Caco-2 (cell line): ENCODE measurements around the gene CLDN7. TPM values are rescaled to one million over a fixed set of nuclear protein-coding genes. Genes with fewer than 3 reads are reported as not detected.

Experiments used
- Bru-seq: library from RNA; stranded (reverse); fragments of 400-500 nt; gene quantifications from one replicate; lab custom pipeline; 2021; lab: Mats Ljungman, UMichigan
- BruChase-seq, 2 experiments: library from RNA; stranded (reverse); fragments of 400-500 nt; gene quantifications; one replicate each; lab custom pipeline; 2021; lab: Mats Ljungman, UMichigan
- BruUV-seq: library from RNA; stranded (reverse); fragments of 400-500 nt; replicated peaks from 2 replicates; lab custom pipeline; 2021; lab: Mats Ljungman, UMichigan
- CTCF ChIA-PET: fragments of 300-600 bp; sonication (Branson Sonifier 250); formaldehyde crosslinking; loops from one replicate; lab custom pipeline; 2022; ENCODE audit warnings: antibody characterized with exemption; lab: Charles Lee
- POLR2A ChIA-PET: fragments of 300-600 bp; sonication (Branson Sonifier 250); formaldehyde crosslinking; loops from one replicate; lab custom pipeline; 2022; ENCODE audit warnings: antibody characterized with exemption; lab: Charles Lee
- DNase-seq, 2 experiments: peaks; one replicate each; pipeline versions ENCODE4 v3.0.0 to v3.0.0-alpha.2; 2020 to 2022
- H3K27me3 ChIP-seq: replicated peaks from 2 replicates; pipeline ENCODE4 v1.6.0; 2011; ENCODE audit warnings: low read length; ENCODE audit not compliant: control insufficient read depth, insufficient read depth
- H3K36me3 ChIP-seq: 2 replicates; pipeline ENCODE4 v1.5.1; 2011; ENCODE audit warnings: low read length; ENCODE audit not compliant: control insufficient read depth, insufficient read depth
- H3K4me1 ChIP-seq: fragments of 250-450 bp; sonication (Bioruptor Pico); 2 replicates; pipeline ENCODE4 v1.5.1; 2020; ENCODE audit warnings: mild to moderate bottlenecking
- H3K4me3 ChIP-seq: 2 replicates; pipeline ENCODE4 v1.5.1; 2011; ENCODE audit warnings: low read depth, mild to moderate bottlenecking, control low read depth, low read length
- H3K9me3 ChIP-seq: fragments of 250-450 bp; sonication (Bioruptor Pico); 2 replicates; pipeline ENCODE4 v1.5.1; 2020; ENCODE audit warnings: mild to moderate bottlenecking, moderate library complexity
- H3K27ac Mint-ChIP-seq: one replicate; pipeline ENCODE4 v1.8.0; 2022; ENCODE audit warnings: mixed read lengths; ENCODE audit not compliant: unreplicated experiment
- H3K27me3 Mint-ChIP-seq: one replicate; pipeline ENCODE4 v1.8.0; 2022; ENCODE audit warnings: mixed read lengths; ENCODE audit not compliant: insufficient read depth, unreplicated experiment
- H3K36me3 Mint-ChIP-seq: one replicate; pipeline ENCODE4 v1.8.0; 2022; ENCODE audit warnings: mild to moderate bottlenecking, mixed read lengths; ENCODE audit not compliant: insufficient read depth, unreplicated experiment
- H3K4me1 Mint-ChIP-seq: one replicate; pipeline ENCODE4 v1.8.0; 2022; ENCODE audit warnings: low read depth, mixed read lengths; ENCODE audit not compliant: unreplicated experiment
- H3K4me3 Mint-ChIP-seq: one replicate; pipeline ENCODE4 v1.8.0; 2022; ENCODE audit warnings: mild to moderate bottlenecking, moderate library complexity, mixed read lengths; ENCODE audit not compliant: unreplicated experiment
- H3K9me3 Mint-ChIP-seq: one replicate; pipeline ENCODE4 v1.8.0; 2022; ENCODE audit warnings: mixed read lengths; ENCODE audit not compliant: unreplicated experiment
- CTCF ChIP-seq, 2 experiments: fragments of 200-600 bp in 1 of 2; IDR thresholded peaks; 1 replicate in 1 of 2; 2 replicates in 1 of 2; pipeline versions ENCODE4 v1.5.1 to v1.8.0; 2011 to 2022; ENCODE audit warnings: antibody characterized with exemption in 1 of 2, control low read depth in 1 of 2, inconsistent platforms in 1 of 2, low read depth in 1 of 2, low read length in 1 of 2, mild to moderate bottlenecking in 1 of 2, moderate library complexity in 1 of 2; ENCODE audit not compliant: insufficient read depth in 1 of 2, severe bottlenecking in 1 of 2, unreplicated experiment in 1 of 2
- intact Hi-C: fragments of 100-400 bp; cut with micrococcal nuclease; formaldehyde crosslinking; loops from one replicate; pipeline ENCODE4 v1.10.0; 2022; ENCODE audit not compliant: unreplicated experiment
- long read RNA-seq: library from polyadenylated mRNA; stranded (forward); transcript quantifications from one replicate; pipeline ENCODE4 v2.0.0, GENCODE V29; 2022
- total RNA-seq: library from RNA; stranded (reverse); gene quantifications from 2 replicates; pipeline ENCODE4 v1.2.3, GENCODE V29; 2022

Gene CLDN7
- total RNA-seq: 111 and 115 TPM in 2 replicates
- Bru-seq, nascent RNA: percentile 83 among the genes with signal in this experiment
- BruChase-seq, experiment 1, labeled RNA remaining after a 2-hour chase: percentile 94 among the genes with signal in this experiment
- percentile 98 among the genes with signal in this experiment for BruChase-seq, experiment 2, labeled RNA remaining after a 6-hour chase
- long read RNA-seq, transcript CLDN7-207 (3 exons, 485 nt): minor isoform, 7 of 126 reads
- long read RNA-seq, transcript CLDN7-201 (4 exons, 1,542 nt): major isoform, 109 of 126 reads
- long read RNA-seq, partial matches to known transcripts: 1 of 126 reads
- long read RNA-seq, other reads (novel, unspliced or antisense): 5 of 126 reads

GRCh38 chr17:7262192-7262934, at the start of gene CLDN7:
CLDN7 (minus strand) TSS chr17:7262478; CDS start chr17:7262043, 435 bp downstream.
- Histone ChIP-seq H3K36me3 (peaks cover 2% of the 10 kb centered on the region), H3K4me3 (peak within 1 kb of the TSS; percentile 98), H3K27me3 (no peaks in the 10 kb centered on the region), H3K4me1 (peaks cover 26% of the 10 kb centered on the region), H3K9me3 (no peaks in the 10 kb centered on the region)
- H3K27me3 Mint-ChIP-seq: no peaks in the 10 kb centered on the region
- ChIA-PET POLR2A (interaction anchor here (0.7 kb wide), 1 partner anchor 237 kb away, joined by 4 read pairs; no protein-coding TSS in a partner anchor), CTCF (no interaction called here)
- peak; percentile 92 to 95 for DNase-seq
- no TSS peak for BruUV-seq
- peaks cover 63% of the 10 kb centered on the region for H3K36me3 Mint-ChIP-seq
- peak within 1 kb of the TSS; percentile 99 for H3K4me3 Mint-ChIP-seq
- TF ChIP-seq CTCF (IDR thresholded peaks at IDR 0.05; ENCODE audit: insufficient read depth in 1 of 2, low read depth in 1 of 2, low read length in 1 of 2, severe bottlenecking in 1 of 2, unreplicated experiment in 1 of 2): peak in 1 of 2 experiments; percentile 46
- H3K9me3 Mint-ChIP-seq: no peaks in the 10 kb centered on the region
- H3K27ac Mint-ChIP-seq: peak within 1 kb of the TSS; percentile 97
- H3K4me1 Mint-ChIP-seq: peaks cover 9% of the 10 kb centered on the region
- intact Hi-C loops: no loop called here

- Mint-ChIP-seq H3K27ac (peak overlapping the region; percentile 78), H3K36me3 (peaks cover 82% of the 10 kb centered on the region), H3K4me1 (peaks cover 18% of the 10 kb centered on the region), H3K27me3 (no peaks in the 10 kb centered on the region), H3K9me3 (no peaks in the 10 kb centered on the region), H3K4me3 (no peak overlapping the region)
- intact Hi-C loops: no loop called here
- ChIA-PET POLR2A (no interaction called here), CTCF (no interaction called here)
- no peak for TF ChIP-seq CTCF (IDR thresholded peaks at IDR 0.05; ENCODE audit: insufficient read depth in 1 of 2, low read depth in 1 of 2, low read length in 1 of 2, severe bottlenecking in 1 of 2, unreplicated experiment in 1 of 2)
- Histone ChIP-seq H3K27me3 (no peaks in the 10 kb centered on the region), H3K4me1 (peaks cover 4% of the 10 kb centered on the region; the same call in 1 of the 2 replicates), H3K9me3 (no peaks in the 10 kb centered on the region), H3K36me3 (peaks cover 5% of the 10 kb centered on the region), H3K4me3 (no peak overlapping the region)
- no peak for DNase-seq
- BruUV-seq: TSS peak; percentile 40
These were observed 48.9 kb upstream of the CLDN7 start for GRCh38 chr17:7311110-7311705.

GRCh38 chr17:7309628-7310027, 47.4 kb upstream of the CLDN7 start:
- H3K4me3 Mint-ChIP-seq: peak overlapping the region; percentile 93
- ChIA-PET CTCF (interaction anchor here (0.5 kb wide), 1 partner anchor 70 kb away, joined by 3 read pairs; the partner anchor contains the start of gene PHF23), POLR2A (interaction anchor here (0.6 kb wide), 2 partner anchors 39 to 75 kb away, joined by 5 read pairs; no protein-coding TSS in a partner anchor)
- BruUV-seq: no TSS peak
- no peaks in the 10 kb centered on the region for H3K27me3 ChIP-seq
- no peaks in the 10 kb centered on the region for H3K27me3 Mint-ChIP-seq
- peaks cover 73% of the 10 kb centered on the region for H3K36me3 Mint-ChIP-seq
- H3K9me3 Mint-ChIP-seq: no peaks in the 10 kb centered on the region
- no peak for TF ChIP-seq CTCF (IDR thresholded peaks at IDR 0.05; ENCODE audit: insufficient read depth in 1 of 2, low read depth in 1 of 2, low read length in 1 of 2, severe bottlenecking in 1 of 2, unreplicated experiment in 1 of 2)
- H3K4me1 ChIP-seq: peaks cover 4% of the 10 kb centered on the region; the same call in 1 of the 2 replicates
- H3K9me3 ChIP-seq: no peaks in the 10 kb centered on the region
- DNase-seq: no peak
- peak overlapping the region; percentile 78 for H3K27ac Mint-ChIP-seq
- peaks cover 15% of the 10 kb centered on the region for H3K4me1 Mint-ChIP-seq
- intact Hi-C loops: loop anchor here (5.0 kb wide), 1 partner anchor 173 kb away; the partner anchor contains the start of genes POLR2A and SLC35G6
- H3K4me3 ChIP-seq: no peak overlapping the region
- H3K36me3 ChIP-seq: peaks cover 5% of the 10 kb centered on the region
